Colon (tissue), 2 donors: ENCODE data around the gene SMOC1.
"Not testable (repeated sequence)": the region's sequence is repeated elsewhere in the genome, so short reads cannot be mapped to it uniquely, and the experiment has no call there.

Experiments used
- FAIRE-seq: peaks from 2 replicates; lab custom pipeline; 2012; peaks lifted over from hg19 to GRCh38; lab: Jason Lieb, UNC
- donor health status: control.
- donor health status: control.

SMOC1 gene

GRCh38 chr14:69901113-69901951, 22.1 kb downstream of the SMOC1 start:
- no peak for FAIRE-seq

GRCh38 chr14:69903046-69903445, 23.8 kb downstream of the SMOC1 start:
- FAIRE-seq, result not testable (repeated sequence)

DNA sequence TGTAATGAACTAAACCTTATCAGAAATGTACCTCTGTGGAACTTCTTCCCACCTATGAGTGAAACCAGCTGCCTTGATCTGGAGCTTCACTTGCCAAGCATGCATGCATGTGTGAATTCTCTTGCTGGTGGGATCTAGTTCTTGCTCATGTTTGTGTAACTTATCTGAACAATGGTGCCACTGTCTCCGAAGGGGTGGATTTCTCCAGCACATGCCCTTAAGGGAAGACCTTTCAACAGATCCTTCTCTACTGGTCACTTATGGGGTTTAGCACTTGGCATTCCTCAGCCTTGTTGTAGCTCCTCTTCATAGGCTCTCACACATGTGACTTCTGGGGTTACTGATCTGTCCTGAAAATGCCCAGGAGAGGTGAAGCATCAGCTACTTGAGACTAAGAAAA, 25.0 kb downstream of the SMOC1 start:
- no peak for FAIRE-seq

DNA sequence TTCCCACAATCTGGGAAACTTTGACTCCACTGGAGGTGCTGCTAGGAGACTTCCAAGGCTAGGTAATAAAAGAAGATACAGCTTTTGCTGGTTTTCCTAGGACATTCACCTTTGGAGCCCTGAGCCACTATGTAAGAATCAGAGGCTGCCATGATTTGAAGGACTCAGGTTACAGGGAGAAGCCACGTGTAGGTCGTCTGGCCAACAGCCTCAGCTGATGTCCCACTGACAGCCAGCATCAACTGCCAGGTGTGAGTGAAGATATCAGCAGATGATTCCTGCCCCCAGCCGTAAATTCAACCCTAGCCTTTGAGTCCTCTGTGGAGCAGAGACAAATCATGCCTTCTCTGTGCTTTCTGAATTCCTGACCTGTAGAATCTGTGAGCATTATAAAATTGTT, 27.0 kb downstream of the SMOC1 start:
- no peak for FAIRE-seq

DNA sequence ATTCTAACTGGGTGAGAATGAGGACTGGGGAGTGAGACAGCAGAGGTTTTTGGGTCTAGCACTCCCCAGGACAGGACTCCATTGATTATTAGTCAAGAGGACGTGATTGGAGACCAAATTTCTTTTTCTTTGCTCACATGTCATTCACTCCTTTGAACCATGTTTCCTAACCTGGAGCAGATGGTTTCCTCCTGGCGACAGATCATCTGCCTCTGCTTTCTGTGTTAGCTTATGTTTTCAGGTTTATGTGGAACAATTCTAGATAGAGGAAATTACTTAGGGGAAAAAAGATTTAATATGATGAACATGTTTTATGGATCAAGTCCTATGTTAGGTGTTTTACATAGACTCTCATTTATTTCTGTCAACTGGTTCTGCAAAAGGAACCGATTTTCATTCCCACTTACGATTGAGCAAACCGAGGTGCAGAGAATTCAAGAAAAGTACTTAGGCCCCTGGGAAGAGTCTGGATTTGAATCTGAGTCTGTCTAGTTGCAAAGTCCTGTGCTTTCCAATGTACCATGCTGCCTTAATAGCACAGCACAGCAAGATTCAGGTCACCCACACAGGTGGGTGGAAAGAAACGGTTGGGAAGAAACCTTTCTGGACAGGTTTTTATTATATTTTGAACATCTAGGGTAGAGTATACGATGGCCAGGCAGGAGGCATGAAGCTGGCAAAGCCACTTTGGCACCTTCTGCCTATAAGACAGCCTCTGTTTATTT, 30.8 kb downstream of the SMOC1 start:
- FAIRE-seq, result no peak

DNA sequence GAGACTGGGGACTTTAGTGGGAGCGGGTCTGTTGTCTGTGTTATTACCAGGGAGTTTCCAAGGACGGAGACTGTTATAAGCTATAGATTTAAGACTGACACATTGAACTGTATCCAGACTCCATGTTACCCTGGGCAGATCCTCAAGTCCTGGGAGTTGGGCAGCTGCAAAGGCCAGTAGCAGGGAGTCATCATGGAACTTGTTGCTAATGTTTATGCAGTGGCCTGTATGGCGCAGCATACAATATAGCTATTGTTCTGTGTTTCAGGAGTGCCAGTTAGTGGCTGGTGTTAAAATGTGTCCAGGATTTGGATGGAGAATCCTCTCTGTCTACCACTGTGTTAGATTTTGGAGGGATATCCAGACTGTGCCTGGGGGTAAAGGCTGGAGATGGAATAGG, 31.7 kb downstream of the SMOC1 start:
- FAIRE-seq, result no peak

GRCh38 chr14:69913686-69914085, 34.5 kb downstream of the SMOC1 start:
- no peak for FAIRE-seq

- FAIRE-seq, result no peak
Measured at GRCh38 chr14:69916396-69916795, 37.2 kb downstream of the SMOC1 start.

DNA sequence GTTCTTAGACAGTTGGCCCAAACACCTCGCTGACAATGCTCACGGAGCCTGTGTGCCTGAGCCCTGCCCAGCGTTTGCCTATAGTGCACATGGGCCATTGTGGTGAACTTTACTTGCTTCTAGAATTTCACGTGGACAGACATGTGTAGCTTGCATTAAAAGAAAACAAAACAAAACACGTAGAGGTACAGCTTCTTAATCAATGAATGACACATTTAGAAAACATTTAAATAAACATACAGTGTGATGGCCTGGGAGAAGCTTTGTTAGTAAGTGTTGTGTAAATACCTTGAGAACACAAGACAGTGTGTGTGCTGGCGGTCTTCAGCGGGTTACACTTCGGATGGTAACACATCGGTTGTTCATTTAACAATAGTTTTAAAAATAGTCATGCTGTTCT, 38.1 kb downstream of the SMOC1 start:
- FAIRE-seq, result no peak

- no peak for FAIRE-seq
Measured at GRCh38 chr14:69919815-69920214, 40.6 kb downstream of the SMOC1 start.

GRCh38 chr14:69921052-69921451, 41.8 kb downstream of the SMOC1 start:
- FAIRE-seq, result no peak

DNA sequence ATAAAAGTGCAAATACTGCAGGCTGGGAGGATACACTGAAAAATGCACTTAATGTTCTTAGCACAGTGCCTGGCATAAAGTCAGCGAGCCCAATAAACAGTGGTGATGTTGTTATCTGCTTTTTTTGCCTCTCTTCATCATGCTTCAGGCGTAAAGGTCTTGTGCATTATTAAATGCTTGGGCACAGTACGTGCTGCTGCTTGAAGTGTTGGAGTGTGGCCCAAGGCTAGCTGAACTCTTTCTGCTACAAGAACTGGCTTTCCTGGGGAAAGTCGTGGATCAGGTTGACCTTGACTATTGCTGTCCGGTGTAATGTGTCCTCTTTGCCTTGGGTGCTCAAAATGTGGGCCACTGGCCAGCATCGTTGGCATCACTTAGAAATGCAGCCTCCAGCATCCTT, 43.0 kb downstream of the SMOC1 start:
- FAIRE-seq, result no peak

- no peak for FAIRE-seq
Measured at GRCh38 chr14:69924201-69924600, 45.0 kb downstream of the SMOC1 start.

GRCh38 chr14:69928111-69928523, 48.9 kb downstream of the SMOC1 start:
- FAIRE-seq, result no peak

DNA sequence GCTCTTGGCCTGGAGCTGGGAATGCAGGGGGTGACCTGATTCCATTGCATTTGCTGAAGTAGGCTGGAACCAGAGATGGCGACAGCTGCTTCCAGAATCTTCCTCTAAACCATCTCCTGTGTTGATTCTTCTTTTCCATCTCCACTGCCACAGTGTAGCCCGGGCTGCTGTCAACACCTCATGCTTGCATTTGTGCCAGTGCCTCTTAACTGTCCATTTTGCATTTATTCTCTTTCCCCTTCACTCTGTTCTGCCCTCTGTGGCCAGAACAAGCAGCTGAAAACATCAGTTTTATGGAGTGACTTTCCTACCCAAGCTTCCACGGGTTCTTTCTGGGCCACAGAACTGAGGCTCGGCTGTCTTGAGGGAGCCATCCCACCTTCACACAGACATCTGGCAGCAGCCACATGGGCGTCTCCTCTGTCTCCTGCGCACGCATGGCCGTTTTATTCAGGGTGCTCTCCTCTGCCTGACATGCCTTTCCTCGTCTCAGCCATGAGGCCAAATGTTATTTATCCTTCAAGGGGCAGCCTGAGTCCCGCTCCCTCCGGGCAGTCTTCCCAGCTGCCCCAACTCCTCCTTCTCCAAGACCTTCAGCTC, 51.7 kb downstream of the SMOC1 start:
- FAIRE-seq, result no peak

GRCh38 chr14:69931960-69932359, 52.7 kb downstream of the SMOC1 start:
- no peak for FAIRE-seq

DNA sequence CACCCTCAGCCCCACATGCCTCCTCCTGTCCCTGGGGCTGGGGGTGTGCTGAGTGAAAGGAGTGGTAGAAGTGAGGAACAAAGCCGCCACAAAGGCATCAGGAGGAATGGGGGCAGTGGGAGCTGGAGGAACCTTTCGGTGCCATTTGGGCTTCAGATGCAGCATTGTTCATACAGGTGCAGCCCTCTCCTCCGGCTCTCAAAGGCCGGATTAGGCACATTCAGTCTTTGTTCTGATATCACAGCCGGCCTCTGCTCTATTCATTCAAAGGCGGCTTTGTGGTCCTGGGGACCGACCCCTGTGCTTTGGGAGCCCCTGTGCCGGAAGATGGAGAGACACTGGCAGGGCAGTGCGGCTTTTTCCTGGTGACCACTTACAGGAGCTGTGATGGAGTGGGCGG, 53.2 kb downstream of the SMOC1 start:
- FAIRE-seq, result no peak

DNA sequence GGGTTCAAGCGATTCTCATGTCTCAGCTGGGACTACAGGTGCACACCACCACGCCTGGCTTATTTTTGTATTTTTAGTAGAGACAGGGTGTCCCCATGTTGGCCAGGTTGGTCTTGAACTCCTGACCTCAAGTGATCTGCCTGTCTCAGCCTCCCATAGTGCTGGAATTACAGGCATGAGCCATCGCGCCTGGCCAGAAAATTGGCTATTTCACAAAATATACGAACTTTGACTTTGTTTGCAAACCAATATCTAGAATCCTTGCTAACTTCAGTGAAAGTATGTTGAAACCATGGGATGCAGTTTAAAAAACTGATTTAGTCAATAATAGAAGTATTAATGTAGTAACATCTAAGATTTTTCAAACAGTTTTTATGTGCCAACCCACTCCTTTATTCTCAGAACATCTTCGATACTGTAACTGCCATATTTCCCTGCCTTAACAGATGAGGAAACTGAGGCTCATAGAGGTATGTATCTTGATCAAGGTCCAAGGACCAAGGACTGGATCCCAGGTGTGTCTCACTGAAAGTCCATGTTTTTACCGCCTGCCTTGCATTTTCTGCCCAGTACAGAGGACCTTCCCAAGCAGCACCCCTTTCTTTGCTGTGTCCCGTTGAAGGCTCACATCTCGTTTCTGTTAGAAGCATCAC, 54.5 kb downstream of the SMOC1 start:
- no peak for FAIRE-seq

- FAIRE-seq, result no peak
Measured at GRCh38 chr14:69937367-69938081, 58.3 kb downstream of the SMOC1 start.

DNA sequence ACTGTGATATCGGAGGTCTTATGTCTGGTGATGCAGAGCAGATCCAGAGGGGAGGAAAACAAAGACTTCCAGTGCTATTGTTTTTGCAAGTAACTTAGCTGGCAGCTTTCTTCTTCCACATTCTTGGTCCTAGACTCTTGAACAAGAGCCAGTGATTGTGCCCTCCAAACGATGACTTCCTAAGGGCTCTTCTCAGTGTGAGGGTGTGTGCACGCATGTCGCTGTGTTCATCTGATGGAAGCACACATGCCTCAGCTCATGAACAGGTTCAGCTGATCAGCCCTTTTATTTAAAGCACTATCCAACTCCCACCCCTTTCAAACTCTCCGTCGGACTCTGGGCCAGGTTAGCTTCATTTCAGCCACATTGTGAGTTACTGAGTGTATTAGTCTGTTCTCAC, 59.5 kb downstream of the SMOC1 start:
- no peak for FAIRE-seq

DNA sequence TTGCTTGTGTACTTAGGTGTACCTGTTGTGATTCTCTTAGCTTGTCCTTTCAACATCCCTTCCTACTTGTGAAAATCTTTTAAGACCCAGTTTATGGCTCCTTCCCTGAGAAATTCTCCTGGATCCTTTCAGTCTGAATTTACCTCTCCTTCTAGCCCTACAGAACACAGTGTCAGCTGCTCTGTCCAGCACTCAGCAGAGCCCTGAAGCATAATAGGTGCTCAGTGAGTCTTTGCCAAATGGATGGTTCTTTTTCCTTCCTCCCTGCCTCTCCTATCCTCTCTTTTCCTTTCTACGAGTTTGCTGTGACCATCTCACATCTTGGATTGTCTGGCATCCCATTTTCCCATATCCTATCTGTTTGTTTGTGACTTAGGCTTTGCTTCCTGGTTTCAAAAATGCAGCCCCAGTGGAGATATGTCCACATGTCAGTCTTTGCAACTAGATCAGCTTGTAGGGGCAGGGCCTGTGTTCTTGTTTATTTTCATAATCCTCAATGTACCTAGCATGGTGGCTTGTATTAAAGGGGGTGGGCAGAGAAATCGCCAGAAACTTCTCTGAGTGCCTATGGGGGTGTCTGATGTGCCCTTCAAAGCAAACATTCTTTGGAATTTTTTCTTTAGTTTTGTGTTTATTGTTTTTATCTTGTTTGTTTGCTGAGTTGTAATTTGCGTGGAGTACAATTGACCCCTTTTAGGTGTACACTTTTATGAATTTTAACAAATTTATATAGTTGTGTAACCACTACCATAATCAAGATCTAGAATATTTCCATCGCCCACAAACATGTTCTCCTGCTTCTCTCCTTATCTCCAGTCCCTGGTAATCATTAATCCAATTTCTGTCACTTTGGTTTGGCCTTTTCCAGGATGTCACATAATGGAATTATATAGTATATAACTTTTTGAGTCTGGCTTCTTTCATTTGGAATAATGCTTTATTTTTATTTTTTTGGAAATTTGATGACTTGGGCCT, 62.8 kb downstream of the SMOC1 start:
- FAIRE-seq, result no peak
